ENCODE measurements around the gene C1orf159. TPM values are rescaled to one million over a fixed set of nuclear protein-coding genes. Genes with fewer than 3 reads are reported as not detected.

C1orf159 gene
- total RNA-seq, 1 donor from 2014 or later, result 8.0 TPM

GRCh38 chr1:1124786-1125642 lies 9.1 kb upstream of the C1orf159 start:
- H3K9ac ChIP-seq, result no peak overlapping the region
- H3K36me3 ChIP-seq, result no peaks in the 10 kb centered on the region
- Mint-ChIP-seq H3K36me3 (peaks cover 4% of the 10 kb centered on the region), H3K4me3 (no peak overlapping the region), H3K27ac (no peak overlapping the region), H3K4me1 (peaks cover 12% of the 10 kb centered on the region), H3K27me3 (ENCODE audit: insufficient read depth, low read depth) (peaks cover 22% of the 10 kb centered on the region), H3K9me3 (peaks cover 9% of the 10 kb centered on the region)
- no peak overlapping the region for H3K27ac ChIP-seq
- H3F3A ChIP-seq (ENCODE audit: low read depth), result no peaks in the 10 kb centered on the region
- no peak overlapping the region for H3K4me2 ChIP-seq
- no peak overlapping the region for H2AFZ ChIP-seq (replicated peaks)
- DNase-seq (ENCODE audit: low spot score), result no peak
- H3K4me1 ChIP-seq, result no peaks in the 10 kb centered on the region
- TF ChIP-seq EZH2 (IDR thresholded peaks at IDR 0.05) (no peak), EZH2phosphoT487 (IDR thresholded peaks at IDR 0.05) (no peak), CTCF (IDR thresholded peaks at IDR 0.05) (no peak)
- H3K27me3 ChIP-seq, result peaks cover 13% of the 10 kb centered on the region
- H3K4me3 ChIP-seq, result no peak overlapping the region
- H3K9me3 ChIP-seq (ENCODE audit: low read depth), result no peaks in the 10 kb centered on the region
- no peaks in the 10 kb centered on the region for H3K79me2 ChIP-seq (ENCODE audit: low read depth)
- no peaks in the 10 kb centered on the region for H4K20me1 ChIP-seq (ENCODE audit: low read depth)

GRCh38 chr1:1124508-1124785 lies 8.6 kb upstream of the C1orf159 start:
- Histone ChIP-seq H3K36me3 (no peaks in the 10 kb centered on the region), H3K4me1 (no peaks in the 10 kb centered on the region), H3K9me3 (ENCODE audit: low read depth) (no peaks in the 10 kb centered on the region), H3K79me2 (ENCODE audit: low read depth) (no peaks in the 10 kb centered on the region), H3K27me3 (peaks cover 18% of the 10 kb centered on the region), H3K4me3 (no peak overlapping the region), H3F3A (ENCODE audit: low read depth) (no peaks in the 10 kb centered on the region), H3K4me2 (no peak overlapping the region), H2AFZ (replicated peaks) (no peak overlapping the region), H3K27ac (no peak overlapping the region), H4K20me1 (ENCODE audit: low read depth) (no peaks in the 10 kb centered on the region), H3K9ac (no peak overlapping the region)
- Mint-ChIP-seq H3K27me3 (ENCODE audit: insufficient read depth, low read depth) (peaks cover 24% of the 10 kb centered on the region), H3K4me3 (peak overlapping the region; percentile 77), H3K27ac (no peak overlapping the region), H3K4me1 (peaks cover 12% of the 10 kb centered on the region), H3K36me3 (peaks cover 4% of the 10 kb centered on the region), H3K9me3 (peaks cover 9% of the 10 kb centered on the region)
- no peak for TF ChIP-seq EZH2 (IDR thresholded peaks at IDR 0.05)
- TF ChIP-seq CTCF (IDR thresholded peaks at IDR 0.05), result no peak
- TF ChIP-seq EZH2phosphoT487 (IDR thresholded peaks at IDR 0.05), result no peak
- no peak for DNase-seq (ENCODE audit: low spot score)

GRCh38 chr1:1123581-1124507 lies 8.0 kb upstream of the C1orf159 start:
- peaks cover 28% of the 10 kb centered on the region for H3K27me3 Mint-ChIP-seq (ENCODE audit: insufficient read depth, low read depth)
- DNase-seq (ENCODE audit: low spot score), result no peak
- no peaks in the 10 kb centered on the region for H3K9me3 ChIP-seq (ENCODE audit: low read depth)
- H3F3A ChIP-seq (ENCODE audit: low read depth), result no peaks in the 10 kb centered on the region
- no peak overlapping the region for H3K4me3 ChIP-seq
- H3K4me1 Mint-ChIP-seq, result peaks cover 12% of the 10 kb centered on the region
- peaks cover 9% of the 10 kb centered on the region for H3K9me3 Mint-ChIP-seq
- no peak overlapping the region for H3K9ac ChIP-seq
- H3K27ac Mint-ChIP-seq, result peak overlapping the region; percentile 86
- no peak overlapping the region for H2AFZ ChIP-seq (replicated peaks)
- H3K4me2 ChIP-seq, result no peak overlapping the region
- H3K4me1 ChIP-seq, result no peaks in the 10 kb centered on the region
- no peaks in the 10 kb centered on the region for H4K20me1 ChIP-seq (ENCODE audit: low read depth)
- H3K36me3 Mint-ChIP-seq, result peaks cover 4% of the 10 kb centered on the region
- no peaks in the 10 kb centered on the region for H3K79me2 ChIP-seq (ENCODE audit: low read depth)
- no peak overlapping the region for H3K27ac ChIP-seq
- no peaks in the 10 kb centered on the region for H3K36me3 ChIP-seq
- H3K27me3 ChIP-seq, result peaks cover 24% of the 10 kb centered on the region
- H3K4me3 Mint-ChIP-seq, result peak overlapping the region; percentile 77
- no peak for TF ChIP-seq CTCF (IDR thresholded peaks at IDR 0.05)

All from neural progenitor cell (in vitro differentiated cells).